A673 (cell line): ENCODE data around the gene C1QTNF9.

ENCODE experiments used
- CTCF ChIP-seq: fragments of 300-800, 200-600 bp; sonication (generic); conservative IDR thresholded peaks from 2 replicates; pipeline ENCODE4 v1.5.1; 2017; ENCODE audit warnings: low read depth, mild to moderate bottlenecking, antibody characterized with exemption, low read length, moderate library complexity, mixed read lengths
- EZH2 ChIP-seq: fragments of 200-600 bp; sonication (generic); IDR thresholded peaks from 2 replicates; pipeline ENCODE4 v1.6.1; 2017; ENCODE audit warnings: borderline replicate concordance, low read depth, mild to moderate bottlenecking, mixed read lengths, antibody characterized with exemption, low read length; ENCODE audit not compliant: poor library complexity, severe bottlenecking

- TF ChIP-seq CTCF: no peak
- TF ChIP-seq EZH2: no peak
Measured at GRCh38 chr13:24271231-24271600, 38.2 kb upstream of the C1QTNF9 start.
